ENCODE data around the gene IFIH1.
A peak's percentile ranks its signal among the peaks of the same experiment; 100 is the strongest.

The IFIH1 gene

DNA sequence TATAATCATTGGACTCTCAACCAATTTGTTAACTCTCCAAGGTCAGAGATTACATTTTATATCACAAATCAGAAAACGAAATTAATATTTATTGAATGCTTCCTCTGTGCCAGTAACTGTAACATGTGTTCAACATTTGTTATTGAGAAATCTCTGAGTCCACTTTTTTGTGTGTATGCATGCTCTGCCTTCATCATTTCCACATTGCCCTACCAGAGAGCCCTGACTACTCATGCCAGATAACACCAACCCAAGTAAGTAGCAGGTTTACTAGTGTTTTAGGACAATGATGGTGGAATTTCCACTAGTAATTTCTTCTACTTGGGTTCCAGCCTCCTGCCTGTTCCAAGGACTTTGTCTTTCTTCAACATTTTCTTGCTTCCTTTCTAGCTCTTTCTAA lies 61.1 kb downstream of the IFIH1 start:
- peak; percentile 35 for DNase-seq (ENCODE audit: low spot score)

- DNase-seq (ENCODE audit: low spot score): peak; percentile 63
Observed at GRCh38 chr2:162256591-162256991, 61.9 kb downstream of the IFIH1 start.

GRCh38 chr2:162254236-162254871 lies 64.1 kb downstream of the IFIH1 start:
- no peak for DNase-seq (ENCODE audit: low spot score)

DNA sequence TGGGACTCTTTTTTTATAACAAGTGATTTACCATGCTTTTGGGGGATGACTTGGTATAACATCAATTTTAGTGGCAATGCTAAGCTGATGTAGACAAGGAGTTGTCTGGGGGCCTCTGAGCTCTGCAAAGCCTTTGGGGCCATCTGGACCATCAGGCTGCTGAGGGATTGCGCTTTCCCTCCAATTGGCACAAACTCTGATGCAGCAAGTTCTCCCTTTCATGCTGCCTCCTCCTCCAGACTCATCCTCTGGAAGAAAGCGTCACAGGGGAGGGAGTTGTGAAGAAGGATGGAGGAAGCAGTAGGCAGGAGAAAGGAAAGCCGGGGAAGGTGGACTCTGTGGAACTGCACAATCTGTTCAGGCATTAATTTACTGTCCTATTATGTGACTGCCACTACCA lies 65.0 kb downstream of the IFIH1 start:
- no peak for DNase-seq (ENCODE audit: low spot score)

DNA sequence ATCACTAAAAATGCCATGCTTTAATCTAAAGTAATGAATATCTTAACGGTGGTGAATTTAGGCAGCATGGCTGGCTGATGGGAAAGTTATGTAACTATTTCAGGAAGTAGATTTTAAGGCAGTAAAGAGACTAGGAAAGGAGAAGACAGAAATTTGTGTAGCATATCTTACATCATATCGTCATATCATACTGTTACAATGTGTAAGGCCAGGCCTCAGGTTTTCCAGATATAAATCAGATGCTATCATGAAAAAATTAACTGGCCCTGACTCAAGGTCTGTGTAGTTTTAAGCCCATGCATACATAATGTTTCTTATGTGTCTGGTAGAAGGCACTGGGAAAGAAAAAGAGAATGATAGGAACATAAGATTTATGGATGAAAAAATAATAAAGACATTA lies 66.3 kb downstream of the IFIH1 start:
- no peak for DNase-seq (ENCODE audit: low spot score)

DNA sequence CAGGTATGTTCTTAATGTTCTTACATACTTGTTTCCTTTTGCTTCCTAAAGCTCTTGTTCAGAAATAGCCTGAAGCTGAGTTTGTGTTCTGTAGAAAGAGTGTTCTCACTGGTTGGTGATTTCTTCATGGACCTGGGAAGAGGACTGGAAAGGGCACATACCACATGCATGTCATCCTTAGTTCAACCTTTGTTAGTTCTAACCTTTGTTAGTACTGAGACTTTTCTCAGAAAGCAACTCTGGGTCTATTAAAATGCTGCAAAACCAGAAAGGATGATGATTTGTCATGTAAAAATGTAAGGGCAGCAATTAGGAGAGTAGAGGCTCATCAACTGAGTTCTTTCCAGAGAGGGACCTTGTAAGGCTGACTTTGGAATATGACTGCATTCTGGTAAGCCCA lies 72.7 kb downstream of the IFIH1 start:
- peak; percentile 19 for DNase-seq (ENCODE audit: low spot score)

GRCh38 chr2:162245061-162245460 lies 73.4 kb downstream of the IFIH1 start:
- DNase-seq (ENCODE audit: low spot score): no peak

DNA sequence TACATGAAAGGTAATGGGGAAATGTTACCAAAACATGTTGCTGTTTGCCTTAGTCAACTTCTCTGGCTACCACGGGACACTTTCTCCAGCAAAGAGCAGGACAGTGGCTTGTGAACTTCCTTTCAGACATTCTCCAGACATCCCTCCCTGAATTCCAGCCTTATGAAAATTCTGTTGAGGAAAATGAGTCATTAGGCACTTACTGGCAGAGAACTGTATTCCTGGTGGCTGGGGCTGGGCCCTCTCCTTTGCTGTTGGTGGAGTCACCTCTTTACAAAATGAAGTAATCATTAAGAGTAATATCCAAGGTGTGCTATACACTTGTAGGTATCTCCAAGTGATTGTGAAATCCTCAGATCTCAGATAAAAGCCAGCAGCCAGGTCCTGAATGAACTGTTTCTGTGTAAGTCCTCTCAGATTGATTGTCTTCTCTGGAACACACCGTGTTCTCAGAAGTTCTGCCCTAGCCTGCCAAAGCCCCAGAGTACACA lies 73.9 kb downstream of the IFIH1 start:
- peak; percentile 82 for DNase-seq (ENCODE audit: low spot score)

DNA sequence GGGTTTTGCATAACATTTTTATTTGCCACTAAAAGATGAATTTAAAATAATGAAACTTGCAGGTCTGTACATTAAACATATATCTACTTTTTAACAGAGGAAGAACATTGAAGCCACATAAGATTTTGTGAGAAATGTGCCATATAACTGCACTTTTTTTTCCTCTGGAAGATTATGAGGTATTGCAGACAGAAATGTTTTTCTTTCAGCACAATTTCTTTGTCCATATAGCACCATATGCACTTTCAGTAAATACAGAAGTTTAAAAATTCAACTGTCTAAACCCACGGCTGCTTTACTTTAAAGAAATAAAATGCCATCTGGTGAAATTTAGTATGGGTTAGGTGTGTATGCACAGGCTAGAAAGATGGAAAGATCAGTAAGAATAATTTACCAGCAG lies 74.8 kb downstream of the IFIH1 start:
- no peak for DNase-seq (ENCODE audit: low spot score)

DNA sequence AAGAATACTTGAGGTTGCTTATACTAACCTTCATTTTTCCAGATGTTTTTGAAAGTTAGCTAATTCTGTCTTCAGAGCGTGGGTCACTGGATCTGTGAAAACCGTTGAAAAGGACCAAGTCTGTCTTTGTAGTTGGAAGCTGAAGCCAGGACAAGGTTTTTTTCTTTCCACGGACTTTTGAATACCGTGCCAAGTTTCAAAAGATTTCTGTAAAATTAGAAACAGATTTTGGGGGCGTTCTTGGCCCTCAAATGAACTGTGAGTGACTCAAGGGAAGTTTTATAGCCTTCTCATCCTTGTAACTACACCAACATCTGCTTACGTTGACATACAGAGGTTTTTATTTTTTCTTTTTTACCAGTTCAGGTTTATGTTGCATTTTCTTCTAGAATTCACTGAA lies 75.2 kb downstream of the IFIH1 start, which contains the start of gene FAP:
FAP (minus strand) TSS at position 152 of the 400 bp plus-strand sequence; CDS start at position 34, 118 bp downstream.
- DNase-seq (ENCODE audit: low spot score): peak; percentile 44

- DNase-seq (ENCODE audit: low spot score): no peak
Observed at GRCh38 chr2:162242586-162243280, 75.8 kb downstream of the IFIH1 start.

- no peak for DNase-seq (ENCODE audit: low spot score)
Observed at GRCh38 chr2:162241571-162241970, 76.9 kb downstream of the IFIH1 start.

DNA sequence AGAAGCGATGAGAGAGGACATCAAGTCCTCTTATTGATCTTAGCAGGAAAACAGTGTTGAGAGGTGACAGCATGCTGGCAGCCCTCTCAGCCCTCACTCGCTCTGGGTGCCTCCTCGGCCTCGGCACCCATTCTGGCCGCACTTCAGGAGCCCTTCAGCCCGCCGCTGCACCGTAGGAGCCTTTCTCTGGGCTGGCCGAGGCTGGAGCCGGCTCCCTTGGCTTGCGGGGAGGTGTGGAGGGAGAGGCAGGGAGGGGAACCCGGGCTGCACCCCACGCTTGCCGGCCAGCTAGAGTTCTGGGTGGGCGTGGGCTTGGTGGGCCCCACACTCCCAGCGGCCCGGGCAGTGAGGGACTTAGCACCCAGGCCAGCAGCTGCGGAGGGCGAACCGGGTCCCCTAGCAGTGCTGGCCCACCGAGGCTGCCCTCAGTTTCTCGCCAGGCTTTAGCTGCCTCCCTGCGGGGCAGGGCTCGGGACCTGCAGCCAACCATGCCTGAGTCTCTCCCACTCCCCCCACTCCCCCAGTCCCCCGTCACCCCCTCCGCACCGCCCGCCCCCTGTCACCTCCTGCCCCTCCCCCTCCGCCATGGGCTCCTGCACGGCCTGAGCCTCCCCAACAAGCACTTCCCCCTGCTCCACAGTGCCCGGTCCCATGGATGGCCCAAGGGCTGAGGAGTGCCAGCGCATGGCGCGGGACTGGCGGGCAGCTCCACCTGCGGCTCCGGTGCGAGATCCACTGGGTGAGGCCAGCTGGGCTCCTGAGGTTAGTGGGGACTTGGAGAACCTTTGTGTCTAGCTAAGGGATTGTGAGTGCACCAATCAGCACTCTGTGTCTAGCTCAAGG lies 83.6 kb downstream of the IFIH1 start:
- no peak for DNase-seq (ENCODE audit: low spot score)

GRCh38 chr2:162233197-162233596 lies 85.3 kb downstream of the IFIH1 start:
- DNase-seq (ENCODE audit: low spot score): peak; percentile 61

- no peak for DNase-seq (ENCODE audit: low spot score)
Observed at GRCh38 chr2:162232671-162233070, 85.8 kb downstream of the IFIH1 start.

DNA sequence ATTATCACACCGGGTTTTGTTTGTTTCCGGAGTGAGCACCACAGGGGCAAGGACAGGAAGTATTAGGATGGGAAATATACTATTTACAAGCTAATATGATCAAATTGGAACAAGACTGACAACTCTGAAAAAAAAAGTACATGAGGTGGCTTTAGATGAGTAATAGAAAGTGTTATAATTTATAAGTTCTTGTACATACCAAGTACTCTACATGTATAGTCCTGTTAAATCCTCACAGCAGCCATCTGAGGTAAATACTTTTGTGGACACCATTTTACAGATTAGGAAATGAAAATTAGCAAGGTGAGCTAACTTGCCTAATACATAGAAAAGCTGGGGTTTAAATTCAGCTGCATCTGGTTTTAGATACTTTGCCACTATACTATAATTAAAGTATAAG lies 86.5 kb downstream of the IFIH1 start:
- no peak for DNase-seq (ENCODE audit: low spot score)

DNA sequence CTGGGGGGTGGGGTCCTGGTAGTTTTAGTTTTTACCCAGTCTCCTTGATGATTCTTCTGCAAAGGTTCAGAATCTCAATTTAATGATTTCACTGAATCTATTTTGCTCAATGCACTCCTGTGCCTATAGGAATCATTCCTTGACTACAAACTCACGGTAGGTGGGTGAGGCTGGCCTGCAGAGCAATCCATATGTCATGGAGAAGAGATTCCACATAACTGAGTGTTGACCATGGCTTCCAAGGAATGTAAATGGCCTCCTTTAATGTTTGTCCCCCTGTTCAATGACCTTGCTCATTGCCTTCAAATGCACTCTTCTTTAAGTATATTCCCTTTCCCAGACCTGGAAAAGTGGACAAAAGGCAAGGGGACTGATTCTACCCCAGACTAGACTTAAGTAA lies 87.7 kb downstream of the IFIH1 start:
- DNase-seq (ENCODE audit: low spot score): no peak

DNA sequence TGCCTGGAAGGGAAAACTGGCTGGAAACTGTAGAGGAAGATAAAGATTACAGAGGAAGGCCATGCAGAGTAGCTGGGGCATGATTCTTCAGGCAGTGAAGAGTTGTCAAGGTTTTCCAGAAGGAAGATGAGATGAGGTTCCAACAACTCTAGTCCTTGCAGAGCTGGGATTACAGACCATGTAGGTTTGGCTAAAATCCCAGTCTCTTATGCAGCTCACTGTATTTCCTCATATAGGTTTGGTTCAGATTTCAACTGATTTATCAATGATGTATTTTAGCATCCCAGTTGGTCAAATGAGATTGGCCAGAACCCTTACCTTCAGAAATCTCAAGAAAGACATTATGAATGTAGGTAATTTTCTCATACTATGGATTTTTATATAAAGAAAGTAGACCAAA lies 91.6 kb downstream of the IFIH1 start:
- no peak for DNase-seq (ENCODE audit: low spot score)

DNA sequence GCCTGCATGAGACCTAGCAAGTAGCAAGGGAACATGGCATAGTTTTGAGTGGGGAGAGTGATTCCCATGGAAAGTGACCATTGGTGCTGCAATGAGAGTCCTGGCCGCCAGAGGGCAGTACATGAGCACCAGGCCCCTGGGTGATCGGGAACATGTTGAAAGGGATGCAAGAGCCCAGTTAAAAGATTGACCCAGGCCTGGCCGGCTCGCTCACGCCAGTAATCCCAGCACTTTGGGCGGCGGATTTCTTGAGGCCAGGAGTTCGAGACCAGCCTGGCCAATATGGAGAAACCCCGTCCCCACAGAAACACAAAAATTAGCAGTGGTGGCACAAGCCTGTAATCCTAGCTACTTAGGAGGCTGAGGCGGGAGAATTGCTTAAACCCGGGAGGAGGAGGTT lies 97.4 kb downstream of the IFIH1 start:
- DNase-seq (ENCODE audit: low spot score): peak; percentile 78

- DNase-seq (ENCODE audit: low spot score): no peak
Observed at GRCh38 chr2:162220368-162220767, 98.1 kb downstream of the IFIH1 start.

DNA sequence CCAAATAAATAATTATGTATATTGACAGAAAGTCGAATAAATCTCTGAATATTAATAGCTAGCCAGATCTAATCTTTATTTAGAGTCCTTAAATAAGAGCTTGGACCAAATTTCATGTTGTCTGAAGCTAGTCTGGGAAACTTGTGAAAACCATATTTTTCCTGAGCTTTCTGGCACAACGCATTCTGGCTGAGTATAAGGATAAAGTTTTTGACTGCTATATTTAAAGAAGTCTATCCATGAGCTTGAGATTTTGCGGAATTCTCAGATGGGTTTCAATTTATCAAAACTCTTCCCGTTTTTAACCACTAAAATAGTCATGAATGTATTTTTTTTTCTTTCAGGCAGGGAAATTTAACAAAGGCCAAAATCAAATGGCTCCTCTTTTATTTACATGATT lies 99.1 kb downstream of the IFIH1 start:
- DNase-seq (ENCODE audit: low spot score): no peak

GRCh38 chr2:162217598-162217997 lies 100.9 kb downstream of the IFIH1 start:
- peak; percentile 22 for DNase-seq (ENCODE audit: low spot score)

All from AG20443 (cell line).